ENCODE data around the gene SEMA6A. TPM values are rescaled to one million over a fixed set of nuclear protein-coding genes. Genes with fewer than 3 reads are reported as not detected.

Gene SEMA6A
- total and polyA plus RNA-seq, 4 donors = 3.7 to 11.4 (median 5.6) TPM

DNA sequence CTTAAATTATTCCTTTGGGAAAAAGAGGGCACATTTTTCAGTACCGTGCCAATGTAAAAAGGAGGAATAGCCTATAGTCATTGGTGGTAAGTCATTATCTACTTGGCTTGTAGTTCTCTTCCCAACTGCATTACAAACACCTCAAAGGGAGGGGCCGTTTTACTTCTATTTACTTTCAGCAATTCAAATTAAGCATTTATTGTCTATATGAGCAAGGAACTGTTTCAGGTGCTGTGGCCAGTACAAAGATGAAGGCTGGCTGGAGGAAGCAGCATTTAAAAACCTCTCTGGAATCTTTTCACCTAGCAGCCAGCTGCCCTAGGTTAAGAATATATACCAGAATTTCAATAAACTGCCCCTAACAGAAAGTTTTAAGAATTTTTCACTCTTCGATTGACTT lies 48.9 kb downstream of the SEMA6A start (continued):
- TF ChIP-seq, protein P1, sequence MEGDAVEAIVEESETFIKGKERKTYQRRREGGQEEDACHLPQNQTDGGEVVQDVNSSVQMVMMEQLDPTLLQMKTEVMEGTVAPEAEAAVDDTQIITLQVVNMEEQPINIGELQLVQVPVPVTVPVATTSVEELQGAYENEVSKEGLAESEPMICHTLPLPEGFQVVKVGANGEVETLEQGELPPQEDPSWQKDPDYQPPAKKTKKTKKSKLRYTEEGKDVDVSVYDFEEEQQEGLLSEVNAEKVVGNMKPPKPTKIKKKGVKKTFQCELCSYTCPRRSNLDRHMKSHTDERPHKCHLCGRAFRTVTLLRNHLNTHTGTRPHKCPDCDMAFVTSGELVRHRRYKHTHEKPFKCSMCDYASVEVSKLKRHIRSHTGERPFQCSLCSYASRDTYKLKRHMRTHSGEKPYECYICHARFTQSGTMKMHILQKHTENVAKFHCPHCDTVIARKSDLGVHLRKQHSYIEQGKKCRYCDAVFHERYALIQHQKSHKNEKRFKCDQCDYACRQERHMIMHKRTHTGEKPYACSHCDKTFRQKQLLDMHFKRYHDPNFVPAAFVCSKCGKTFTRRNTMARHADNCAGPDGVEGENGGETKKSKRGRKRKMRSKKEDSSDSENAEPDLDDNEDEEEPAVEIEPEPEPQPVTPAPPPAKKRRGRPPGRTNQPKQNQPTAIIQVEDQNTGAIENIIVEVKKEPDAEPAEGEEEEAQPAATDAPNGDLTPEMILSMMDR (IDR thresholded peaks at IDR 0.05; ENCODE audit: low read depth, low read length, missing input control) = no peak
- no peak for TF ChIP-seq SP1 (IDR thresholded peaks at IDR 0.05)

DNA sequence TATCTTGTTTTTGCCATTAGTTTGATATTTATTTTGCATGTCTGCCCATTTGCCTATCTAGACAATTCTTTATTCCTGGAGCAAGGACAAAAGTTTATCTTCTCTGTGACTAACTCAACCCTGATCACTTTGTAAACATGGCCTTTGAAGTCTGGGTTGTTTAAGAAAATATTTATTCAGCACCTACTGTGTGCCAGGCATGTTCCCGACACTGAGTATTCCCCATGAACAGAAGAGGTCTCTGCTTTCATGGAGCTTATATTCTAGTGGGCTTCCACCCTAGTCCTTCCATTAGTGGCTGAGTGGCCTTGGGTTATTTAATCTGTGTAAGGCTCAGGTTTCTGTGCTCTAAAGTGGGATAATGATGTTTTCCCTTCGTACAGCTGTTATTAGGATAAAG lies 49.7 kb downstream of the SEMA6A start:
- Histone ChIP-seq H3K9me3 (ENCODE audit: control insufficient read depth in 4 of 4, low read length in 3 of 4) (no peaks in the 10 kb centered on the region), H3K27me3 (ENCODE audit: control insufficient read depth in 4 of 4, insufficient read depth in 4 of 4, low read length in 3 of 4) (no peaks in the 10 kb centered on the region), H3K36me3 (ENCODE audit: control insufficient read depth in 4 of 4, insufficient read depth in 3 of 4, low read depth in 1 of 4, low read length in 3 of 4) (no peaks in the 10 kb centered on the region), H3K27ac (ENCODE audit: low read depth in 1 of 2, low read length in 2 of 2) (no peak overlapping the region), H3K4me3 (ENCODE audit: low read depth in 1 of 3, low read length in 3 of 3) (no peak overlapping the region), H3K9ac (ENCODE audit: low read depth in 1 of 2, low read length in 2 of 2) (no peak overlapping the region), H3K4me1 (ENCODE audit: control insufficient read depth in 4 of 4, insufficient read depth in 4 of 4, low read length in 3 of 4) (peaks cover 3 to 24% (median 6%) of the 10 kb centered on the region in 4 donors)
- DNase-seq (ENCODE audit: low spot score) = no peak
- peak in 1 of 2 donors; percentile 55 for TF ChIP-seq HNF4A (conservative IDR thresholded peaks at IDR 0.05)
- no peak for TF ChIP-seq SP1 (IDR thresholded peaks at IDR 0.05)
- no peak for TF ChIP-seq GABPA (IDR thresholded peaks at IDR 0.05 in 1 of 2, conservative IDR thresholded peaks at IDR 0.05 in 1 of 2)
- TF ChIP-seq, protein P2, sequence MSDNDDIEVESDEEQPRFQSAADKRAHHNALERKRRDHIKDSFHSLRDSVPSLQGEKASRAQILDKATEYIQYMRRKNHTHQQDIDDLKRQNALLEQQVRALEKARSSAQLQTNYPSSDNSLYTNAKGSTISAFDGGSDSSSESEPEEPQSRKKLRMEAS (IDR thresholded peaks at IDR 0.05) = no peak
- TF ChIP-seq, protein P3, sequence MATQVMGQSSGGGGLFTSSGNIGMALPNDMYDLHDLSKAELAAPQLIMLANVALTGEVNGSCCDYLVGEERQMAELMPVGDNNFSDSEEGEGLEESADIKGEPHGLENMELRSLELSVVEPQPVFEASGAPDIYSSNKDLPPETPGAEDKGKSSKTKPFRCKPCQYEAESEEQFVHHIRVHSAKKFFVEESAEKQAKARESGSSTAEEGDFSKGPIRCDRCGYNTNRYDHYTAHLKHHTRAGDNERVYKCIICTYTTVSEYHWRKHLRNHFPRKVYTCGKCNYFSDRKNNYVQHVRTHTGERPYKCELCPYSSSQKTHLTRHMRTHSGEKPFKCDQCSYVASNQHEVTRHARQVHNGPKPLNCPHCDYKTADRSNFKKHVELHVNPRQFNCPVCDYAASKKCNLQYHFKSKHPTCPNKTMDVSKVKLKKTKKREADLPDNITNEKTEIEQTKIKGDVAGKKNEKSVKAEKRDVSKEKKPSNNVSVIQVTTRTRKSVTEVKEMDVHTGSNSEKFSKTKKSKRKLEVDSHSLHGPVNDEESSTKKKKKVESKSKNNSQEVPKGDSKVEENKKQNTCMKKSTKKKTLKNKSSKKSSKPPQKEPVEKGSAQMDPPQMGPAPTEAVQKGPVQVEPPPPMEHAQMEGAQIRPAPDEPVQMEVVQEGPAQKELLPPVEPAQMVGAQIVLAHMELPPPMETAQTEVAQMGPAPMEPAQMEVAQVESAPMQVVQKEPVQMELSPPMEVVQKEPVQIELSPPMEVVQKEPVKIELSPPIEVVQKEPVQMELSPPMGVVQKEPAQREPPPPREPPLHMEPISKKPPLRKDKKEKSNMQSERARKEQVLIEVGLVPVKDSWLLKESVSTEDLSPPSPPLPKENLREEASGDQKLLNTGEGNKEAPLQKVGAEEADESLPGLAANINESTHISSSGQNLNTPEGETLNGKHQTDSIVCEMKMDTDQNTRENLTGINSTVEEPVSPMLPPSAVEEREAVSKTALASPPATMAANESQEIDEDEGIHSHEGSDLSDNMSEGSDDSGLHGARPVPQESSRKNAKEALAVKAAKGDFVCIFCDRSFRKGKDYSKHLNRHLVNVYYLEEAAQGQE (IDR thresholded peaks at IDR 0.05) = no peak
- TF ChIP-seq TAF1 (conservative IDR thresholded peaks at IDR 0.05) = no peak
- no peak for TF ChIP-seq HNF4G (IDR thresholded peaks at IDR 0.05)
- no peak for TF ChIP-seq RAD21 (IDR thresholded peaks at IDR 0.05)
- no peak for TF ChIP-seq YY1 (IDR thresholded peaks at IDR 0.05)
- TF ChIP-seq, protein P4, sequence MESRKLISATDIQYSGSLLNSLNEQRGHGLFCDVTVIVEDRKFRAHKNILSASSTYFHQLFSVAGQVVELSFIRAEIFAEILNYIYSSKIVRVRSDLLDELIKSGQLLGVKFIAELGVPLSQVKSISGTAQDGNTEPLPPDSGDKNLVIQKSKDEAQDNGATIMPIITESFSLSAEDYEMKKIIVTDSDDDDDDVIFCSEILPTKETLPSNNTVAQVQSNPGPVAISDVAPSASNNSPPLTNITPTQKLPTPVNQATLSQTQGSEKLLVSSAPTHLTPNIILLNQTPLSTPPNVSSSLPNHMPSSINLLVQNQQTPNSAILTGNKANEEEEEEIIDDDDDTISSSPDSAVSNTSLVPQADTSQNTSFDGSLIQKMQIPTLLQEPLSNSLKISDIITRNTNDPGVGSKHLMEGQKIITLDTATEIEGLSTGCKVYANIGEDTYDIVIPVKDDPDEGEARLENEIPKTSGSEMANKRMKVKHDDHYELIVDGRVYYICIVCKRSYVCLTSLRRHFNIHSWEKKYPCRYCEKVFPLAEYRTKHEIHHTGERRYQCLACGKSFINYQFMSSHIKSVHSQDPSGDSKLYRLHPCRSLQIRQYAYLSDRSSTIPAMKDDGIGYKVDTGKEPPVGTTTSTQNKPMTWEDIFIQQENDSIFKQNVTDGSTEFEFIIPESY (IDR thresholded peaks at IDR 0.05) = no peak
- peak; percentile 59 for TF ChIP-seq FOXA2 (IDR thresholded peaks at IDR 0.05)
- TF ChIP-seq, protein P1 (IDR thresholded peaks at IDR 0.05; ENCODE audit: low read depth, low read length, missing input control) = no peak
- TF ChIP-seq, protein P5, sequence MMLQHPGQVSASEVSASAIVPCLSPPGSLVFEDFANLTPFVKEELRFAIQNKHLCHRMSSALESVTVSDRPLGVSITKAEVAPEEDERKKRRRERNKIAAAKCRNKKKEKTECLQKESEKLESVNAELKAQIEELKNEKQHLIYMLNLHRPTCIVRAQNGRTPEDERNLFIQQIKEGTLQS (IDR thresholded peaks at IDR 0.05) = no peak
- no peak for TF ChIP-seq JUND (IDR thresholded peaks at IDR 0.05)
- TF ChIP-seq FOXA1 (IDR thresholded peaks at IDR 0.05) = peak; percentile 49
- TF ChIP-seq NR2F2 (IDR thresholded peaks at IDR 0.05) = no peak
- no peak for TF ChIP-seq EGR1 (IDR thresholded peaks at IDR 0.05; ENCODE audit: low read depth in 2 of 2)
- peak in 1 of 2 donors; percentile 31 for TF ChIP-seq RXRA (IDR thresholded peaks at IDR 0.05)
- WGBS = 57% methylated on average over 2 of the region's 2 CpGs

Measured in liver (tissue), 9 donors.